Heart left ventricle (tissue), 13 donors: ENCODE data around the gene DOCK3.

Experiments
- CTCF ChIP-seq, 12 donors: fragments of 200-600 bp; sonication (generic) in 4 of 12; IDR thresholded peaks; one replicate each; pipeline versions ENCODE4 v1.5.0 to v1.8.0; 2018 to 2022; ENCODE audit warnings: antibody characterized with exemption in 12 of 12, mild to moderate bottlenecking in 5 of 12
- POLR2A ChIP-seq, 2 donors: fragments of 450-650 bp; IDR thresholded peaks; one replicate each; pipeline ENCODE4 v1.6.1; 2017; ENCODE audit warnings: antibody characterized with exemption in 2 of 2, mild to moderate bottlenecking in 2 of 2, moderate library complexity in 2 of 2
- donor health status: ischemic (EF 13 %, LVEDD 7.1; RV severe dilation, severe dysfunction).
- donor health status: DM: no; HTN: yes; CAD: no.
- donor health status: DM: no; HTN: no; CAD: no.
- donor health status: ischemic (EF 25% LVEDD 6.9; RV normal size, moderate dysfunction).
- donor health status: ischemic (EF 25% LVEDD 5.7; RV mildly dilated, moderate dysfunction).
- donor health status: ischemic (EF 35%, LVEDD 5.7; RV mildly dilated, moderate dysfunction).
- donor health status: nonischemic (EF 11% LVEDD 7.7; RV severe dilation, severe dysfunction).
- donor health status: DM: yes; HTN: yes; CAD: no.
- donor health status: PGD.
- donor health status: ischemic (EF 29% LVEDD 5.4; RV normal size, mild dysfunction).
- donor health status: nonischemic (EF 23%, LVEDD 6.1; RV moderate dilation, normal function).

- TF ChIP-seq CTCF (IDR thresholded peaks at IDR 0.05) = no peak
- TF ChIP-seq POLR2A (IDR thresholded peaks at IDR 0.05) = no peak
These were observed 32.3 kb upstream of the DOCK3 start for GRCh38 chr3:50642382-50642781.
